ENCODE results near the gene NIPSNAP3A. TPM values are rescaled to one million over a fixed set of nuclear protein-coding genes. Genes with fewer than 3 reads are reported as not detected.

Gene NIPSNAP3A
- total and polyA plus RNA-seq, 2 of the 8 experiments (the other 6 are each of a cell fraction or from before 2014, with no cell fraction given): 9.3 to 9.4 TPM

GRCh38 chr9:104786293-104786692, 38.8 kb downstream of the NIPSNAP3A start:
- H2AK5ac ChIP-seq (ENCODE audit: low read depth, low read length): no peak overlapping the region
- no peaks in the 10 kb centered on the region for H3K79me1 ChIP-seq (ENCODE audit: low read depth, low read length)
- H3K4me2 ChIP-seq (ENCODE audit: insufficient read depth in 1 of 2, low read depth in 2 of 2, low read length in 2 of 2): no peak overlapping the region
- H3K27me3 ChIP-seq (replicated peaks in 1 of 4; ENCODE audit: control insufficient read depth in 3 of 4, extremely low read depth in 1 of 4, insufficient read depth in 3 of 4, low read length in 3 of 4): no peaks in the 10 kb centered on the region
- no peaks in the 10 kb centered on the region for H3K79me2 ChIP-seq (ENCODE audit: control insufficient read depth in 1 of 2, insufficient read depth in 2 of 2, low read length in 2 of 2)
- H4K91ac ChIP-seq (replicated peaks; ENCODE audit: insufficient read length, low read length): no peak overlapping the region
- H2AFZ ChIP-seq (ENCODE audit: low read length): no peak overlapping the region
- no peaks in the 10 kb centered on the region for H3K9me3 ChIP-seq (ENCODE audit: insufficient read depth in 2 of 2, low read depth in 1 of 2, low read length in 1 of 2)
- no peak overlapping the region for H2BK12ac ChIP-seq (ENCODE audit: low read depth, low read length)
- no peak overlapping the region for H3K56ac ChIP-seq (replicated peaks; ENCODE audit: insufficient read length, low read depth, low read length)
- no peak overlapping the region for H3K27ac ChIP-seq (ENCODE audit: low read depth, low read length)
- H3K23me2 ChIP-seq (ENCODE audit: low read depth, low read length): no peaks in the 10 kb centered on the region
- H4K20me1 ChIP-seq (replicated peaks in 1 of 2; ENCODE audit: control insufficient read depth in 1 of 2, insufficient read depth in 2 of 2, low read length in 2 of 2): no peaks in the 10 kb centered on the region
- no peak overlapping the region for H3K14ac ChIP-seq (ENCODE audit: insufficient read length)
- POLR2A ChIA-PET (ENCODE audit: partially characterized antibody): no interaction called here
- CTCF ChIA-PET (ENCODE audit: partially characterized antibody): no interaction called here
- no peak overlapping the region for H2BK5ac ChIP-seq (ENCODE audit: low read depth, low read length)
- DNase-seq (ENCODE audit: low read depth in 1 of 2, low spot score in 2 of 2): no peak
- no peak overlapping the region for H3K4ac ChIP-seq (replicated peaks; ENCODE audit: insufficient read length, low read depth, low read length)
- no peak for TF ChIP-seq MAX (IDR thresholded peaks at IDR 0.05)
- TF ChIP-seq CTBP2 (IDR thresholded peaks at IDR 0.05; ENCODE audit: borderline replicate concordance, insufficient read depth, insufficient read length, low read length): no peak
- TF ChIP-seq NANOG (IDR thresholded peaks at IDR 0.05; ENCODE audit: insufficient read depth, low read depth, low read length, poor library complexity, severe bottlenecking): no peak
- no peak for TF ChIP-seq PHF8 (conservative IDR thresholded peaks at IDR 0.05; ENCODE audit: low read depth, low read length)
- TF ChIP-seq ASH2L (IDR thresholded peaks at IDR 0.05; ENCODE audit: low read length): no peak
- TF ChIP-seq FOSL1 (IDR thresholded peaks at IDR 0.05; ENCODE audit: insufficient read depth, low read depth, low read length): no peak
- TF ChIP-seq RBBP5 (IDR thresholded peaks at IDR 0.05; ENCODE audit: borderline replicate concordance, low read depth, low read length): no peak
- no peak for TF ChIP-seq KDM5A (IDR thresholded peaks at IDR 0.05; ENCODE audit: low read length)
- no peak for TF ChIP-seq JUN (IDR thresholded peaks at IDR 0.05; ENCODE audit: low read depth, low read length)
- no peak overlapping the region for H4K5ac ChIP-seq (ENCODE audit: insufficient read length, low read depth, low read length)
- H3K9ac ChIP-seq (replicated peaks in 1 of 4; ENCODE audit: extremely low read depth in 1 of 4, low read depth in 3 of 4, low read length in 3 of 4): no peak overlapping the region
- no peak for FAIRE-seq
- no peak overlapping the region for H3K23ac ChIP-seq (ENCODE audit: insufficient read length)
- no peak overlapping the region for H3K4me3 ChIP-seq (ENCODE audit: extremely low read depth in 1 of 4, insufficient read depth in 2 of 4, low read depth in 3 of 4, low read length in 4 of 4)
- H2BK15ac ChIP-seq (ENCODE audit: low read length): no peak overlapping the region
- no peak overlapping the region; the same call in 1 of the 2 replicates for H4K8ac ChIP-seq (ENCODE audit: extremely low read depth, insufficient read depth, low read length)
- 91% methylated on average over 1 of the region's 1 CpG; no CpG with 5 or more reads in 1 of the 2 experiments for WGBS, 2 experiments (ENCODE audit: extremely low coverage in 1 of 2, insufficient coverage in 1 of 2, insufficient read length in 1 of 2, insufficient replicate concordance in 2 of 2, low coverage in 1 of 2, low lambda C conversion rate in 2 of 2, missing lambda C conversion rate in 1 of 2)
- H3K36me3 ChIP-seq (ENCODE audit: control insufficient read depth in 2 of 4, insufficient read depth in 4 of 4, low read length in 3 of 4): peaks cover 5 to 30% (median 28%) of the 10 kb centered on the region in 4 experiments; a peak in 7 of 8 replicates
- no peak overlapping the region for H2BK120ac ChIP-seq (replicated peaks; ENCODE audit: low read depth, low read length)
- no peak overlapping the region for H3K18ac ChIP-seq (ENCODE audit: extremely low read depth, low read length)
- H3K4me1 ChIP-seq (replicated peaks in 1 of 4; ENCODE audit: control insufficient read depth in 3 of 4, insufficient read depth in 4 of 4, low read length in 3 of 4): no peaks in the 10 kb centered on the region
- no peak overlapping the region for H2BK20ac ChIP-seq (ENCODE audit: low read length)
